IMR-90 (cell line): Measurements from ENCODE around the gene KMT2E.

Source experiments
- MAFK ChIP-seq: IDR thresholded peaks from 2 replicates; pipeline ENCODE4 v1.6.1; 2012; ENCODE audit warnings: low read depth, low read length, improper control_type of control experiment
- POLR2A ChIP-seq: IDR thresholded peaks from 2 replicates; pipeline ENCODE4 v1.6.1; 2012; ENCODE audit warnings: mild to moderate bottlenecking, low read depth, low read length

DNA sequence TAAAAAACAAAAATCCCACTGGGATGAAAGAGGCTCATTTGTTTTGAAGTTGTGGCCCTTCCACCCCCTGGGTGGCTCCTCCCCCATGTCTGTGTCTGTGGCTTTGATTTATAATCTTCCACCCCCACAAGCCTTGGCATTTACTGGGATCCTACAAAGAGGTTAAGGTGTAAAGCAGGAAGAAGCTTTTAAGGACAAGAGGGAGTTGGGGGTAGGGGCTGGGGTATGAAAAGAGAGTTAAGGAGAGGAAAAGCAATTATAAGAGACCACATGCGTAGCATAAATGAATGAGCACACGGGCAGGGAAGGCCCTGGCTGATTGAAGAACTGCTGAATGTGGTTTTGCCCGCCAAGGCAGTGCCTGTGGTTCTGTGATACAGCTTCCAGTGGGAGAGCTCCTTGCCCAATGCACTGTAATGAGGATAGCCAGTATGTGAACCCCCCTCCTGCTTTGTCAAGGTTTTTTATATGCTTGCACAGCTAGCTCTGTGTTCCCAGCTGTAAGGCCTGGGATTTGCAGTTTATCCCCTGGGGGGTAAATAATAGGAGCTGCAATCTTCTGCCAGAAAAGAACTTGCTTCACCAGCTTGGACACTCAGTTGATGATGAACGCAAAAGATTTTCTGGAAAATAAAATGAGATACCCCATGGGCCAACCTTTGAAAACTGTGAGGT lies 34.7 kb upstream of the KMT2E start:
- TF ChIP-seq MAFK (no peak), POLR2A (no peak)
